Measurements from ENCODE around the gene TCEA2. TPM values are rescaled to one million over a fixed set of nuclear protein-coding genes. Genes with fewer than 3 reads are reported as not detected.

TCEA2 gene
- total RNA-seq, 2 donors from 2014 or later: 45.0 to 69.5 TPM

DNA sequence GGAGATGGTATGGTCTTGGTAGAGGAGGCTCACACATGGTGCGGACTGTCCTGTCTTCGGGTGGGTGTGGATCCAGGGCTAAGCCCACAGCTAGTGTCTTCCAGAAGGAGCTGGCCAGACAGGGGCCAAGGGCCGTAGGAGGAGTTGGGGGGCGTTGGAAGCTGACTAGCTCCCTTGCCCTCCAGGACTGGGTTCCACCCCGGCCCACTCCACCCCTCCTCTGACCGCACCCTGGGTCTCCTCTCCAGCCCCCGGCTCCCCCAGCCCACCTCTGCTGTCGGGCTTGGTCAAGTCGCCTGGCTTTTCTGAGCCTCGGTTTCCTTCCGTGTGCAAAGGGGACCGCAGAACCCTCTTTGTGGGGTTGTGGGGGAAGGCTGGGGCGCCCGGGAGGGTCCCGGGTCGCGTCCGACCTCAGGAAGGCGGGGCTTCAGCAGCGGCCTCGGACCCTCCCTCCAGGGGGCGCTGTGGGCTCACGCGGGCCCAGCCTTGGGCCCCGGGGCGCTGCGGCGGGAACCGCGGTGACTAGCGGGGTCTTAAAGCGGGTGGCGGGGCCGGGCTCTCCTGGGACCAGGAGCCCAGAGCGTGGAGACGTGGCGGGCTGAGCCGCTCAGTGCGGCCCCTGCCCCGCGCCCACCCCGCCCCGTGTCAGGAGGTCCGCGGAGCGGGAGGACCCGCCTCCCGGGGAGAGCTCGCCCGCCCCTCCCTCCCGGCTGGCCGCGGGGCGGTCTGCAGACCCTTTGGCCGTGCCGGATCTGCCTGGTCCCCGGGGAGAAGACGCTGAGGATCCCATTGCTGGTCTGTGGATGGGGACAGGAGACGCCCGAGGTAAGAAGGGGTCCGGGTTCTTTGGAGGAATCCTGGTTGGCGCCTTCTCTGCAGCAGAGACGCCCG lies 39.0 kb downstream of the TCEA2 start:
- H3K27me3 ChIP-seq (replicated peaks; ENCODE audit: insufficient read depth): peaks cover 3% of the 10 kb centered on the region
- intact Hi-C loops (cut with DNase I): no loop called here
- peak overlapping the region; percentile 31 to 41 for H3K4me3 ChIP-seq
- WGBS: 12% methylated on average over 49 of the region's 64 CpGs
- H3K36me3 ChIP-seq: no peaks in the 10 kb centered on the region
- no peak overlapping the region for H3K27ac ChIP-seq
- DNase-seq (ENCODE audit: low spot score): peak; percentile 29
- H3K9me3 ChIP-seq: no peaks in the 10 kb centered on the region
- H3K4me1 ChIP-seq (replicated peaks): peaks cover 4% of the 10 kb centered on the region
- no peak for TF ChIP-seq POLR2A (IDR thresholded peaks at IDR 0.05)
- TF ChIP-seq, protein P1, sequence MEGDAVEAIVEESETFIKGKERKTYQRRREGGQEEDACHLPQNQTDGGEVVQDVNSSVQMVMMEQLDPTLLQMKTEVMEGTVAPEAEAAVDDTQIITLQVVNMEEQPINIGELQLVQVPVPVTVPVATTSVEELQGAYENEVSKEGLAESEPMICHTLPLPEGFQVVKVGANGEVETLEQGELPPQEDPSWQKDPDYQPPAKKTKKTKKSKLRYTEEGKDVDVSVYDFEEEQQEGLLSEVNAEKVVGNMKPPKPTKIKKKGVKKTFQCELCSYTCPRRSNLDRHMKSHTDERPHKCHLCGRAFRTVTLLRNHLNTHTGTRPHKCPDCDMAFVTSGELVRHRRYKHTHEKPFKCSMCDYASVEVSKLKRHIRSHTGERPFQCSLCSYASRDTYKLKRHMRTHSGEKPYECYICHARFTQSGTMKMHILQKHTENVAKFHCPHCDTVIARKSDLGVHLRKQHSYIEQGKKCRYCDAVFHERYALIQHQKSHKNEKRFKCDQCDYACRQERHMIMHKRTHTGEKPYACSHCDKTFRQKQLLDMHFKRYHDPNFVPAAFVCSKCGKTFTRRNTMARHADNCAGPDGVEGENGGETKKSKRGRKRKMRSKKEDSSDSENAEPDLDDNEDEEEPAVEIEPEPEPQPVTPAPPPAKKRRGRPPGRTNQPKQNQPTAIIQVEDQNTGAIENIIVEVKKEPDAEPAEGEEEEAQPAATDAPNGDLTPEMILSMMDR (IDR thresholded peaks at IDR 0.05): peak; percentile 42 to 58 (median 56)

DNA sequence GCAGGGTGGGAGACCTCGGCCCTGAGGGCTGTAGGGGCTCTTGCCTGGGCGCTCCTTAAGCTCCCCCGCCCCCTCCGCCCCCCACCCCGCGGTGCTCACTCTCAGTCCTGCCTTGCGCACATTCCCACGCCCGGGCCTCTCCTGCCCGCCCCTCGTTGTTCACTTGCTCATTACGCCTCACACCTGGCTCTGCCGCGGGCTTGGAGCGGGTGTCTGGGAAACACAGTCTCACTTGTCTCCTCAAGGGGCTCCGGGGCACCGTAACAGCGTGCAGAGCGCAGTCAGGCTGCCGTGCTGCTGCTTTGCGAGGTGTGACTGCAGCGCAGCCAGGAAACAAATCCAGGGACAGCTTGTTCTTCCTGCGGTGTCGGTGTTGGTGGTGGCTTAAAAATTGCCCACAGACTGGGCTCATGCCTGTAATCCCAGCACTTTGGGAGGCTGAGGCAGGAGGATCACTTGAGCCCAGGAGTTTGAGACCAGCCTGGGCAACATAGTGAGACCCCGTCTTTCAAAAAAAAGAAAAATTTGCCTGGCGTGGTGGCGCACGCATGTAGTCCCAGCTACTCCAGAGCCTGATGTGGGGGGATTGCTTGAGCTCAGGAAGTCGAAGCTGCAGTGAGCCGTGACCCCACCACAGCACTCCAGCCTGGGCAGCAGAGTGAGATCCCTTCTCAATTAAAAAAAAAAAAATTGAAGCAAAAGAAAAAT lies 39.8 kb downstream of the TCEA2 start:
- no peak for DNase-seq (ENCODE audit: low spot score)
- no peak for TF ChIP-seq POLR2A (IDR thresholded peaks at IDR 0.05)
- TF ChIP-seq POLR2AphosphoS5 (IDR thresholded peaks at IDR 0.05): no peak
- TF ChIP-seq, protein P1 (IDR thresholded peaks at IDR 0.05): no peak
- no peaks in the 10 kb centered on the region for H3K36me3 ChIP-seq
- 19% methylated on average over 30 of the region's 30 CpGs for WGBS
- peaks cover 4% of the 10 kb centered on the region for H3K4me1 ChIP-seq (replicated peaks)
- intact Hi-C loops (cut with DNase I): no loop called here
- H3K27me3 ChIP-seq (replicated peaks; ENCODE audit: insufficient read depth): peaks cover 3% of the 10 kb centered on the region
- no peaks in the 10 kb centered on the region for H3K9me3 ChIP-seq
- peak overlapping the region; percentile 31 to 41 for H3K4me3 ChIP-seq
- no peak overlapping the region for H3K27ac ChIP-seq

DNA sequence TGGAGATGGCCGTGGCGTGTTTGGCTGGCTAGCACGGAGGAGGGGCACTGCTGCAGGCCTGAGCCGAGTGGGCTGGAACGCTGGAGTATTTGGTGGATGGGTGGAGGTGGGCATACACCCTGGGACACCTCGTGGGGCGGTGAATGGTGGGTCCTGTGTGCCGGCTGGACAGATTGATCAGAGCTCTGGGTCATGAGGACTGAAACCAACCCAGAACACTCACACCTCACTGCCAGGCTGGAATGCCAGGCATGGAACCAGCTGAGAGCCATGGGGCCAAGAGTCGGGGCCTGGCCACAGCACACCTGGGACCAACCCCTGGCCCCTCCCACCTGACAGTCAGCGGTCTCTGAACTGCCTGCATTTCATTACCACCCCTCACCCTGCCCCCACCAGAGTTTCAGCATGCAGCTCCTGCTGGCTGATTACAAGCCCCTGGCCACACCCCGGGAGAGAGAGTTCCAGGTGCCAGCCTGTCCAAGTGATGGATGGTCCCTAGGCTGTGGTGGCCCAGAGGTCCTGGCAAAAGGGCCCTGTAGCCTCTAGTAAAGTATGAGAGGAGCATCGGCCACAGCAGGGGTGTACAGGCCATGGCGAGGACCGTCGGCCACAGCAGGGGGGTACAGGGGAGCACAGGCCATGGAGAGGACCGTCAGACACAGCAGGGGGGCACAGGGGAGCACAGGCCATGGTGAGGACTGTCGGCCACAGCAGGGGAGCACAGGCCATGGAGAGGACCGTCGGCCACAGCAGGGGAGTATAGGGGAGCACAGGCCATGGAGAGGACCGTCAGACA lies 41.1 kb downstream of the TCEA2 start:
- no peak overlapping the region for H3K4me3 ChIP-seq
- no peaks in the 10 kb centered on the region for H3K9me3 ChIP-seq
- peaks cover 3% of the 10 kb centered on the region for H3K27me3 ChIP-seq (replicated peaks; ENCODE audit: insufficient read depth)
- H3K4me1 ChIP-seq (replicated peaks): peaks cover 4% of the 10 kb centered on the region
- WGBS: 72% methylated on average over 20 of the region's 20 CpGs
- TF ChIP-seq, protein P1 (IDR thresholded peaks at IDR 0.05): no peak
- no peak for DNase-seq (ENCODE audit: low spot score)
- intact Hi-C loops (cut with DNase I): no loop called here
- no peaks in the 10 kb centered on the region for H3K36me3 ChIP-seq
- no peak overlapping the region for H3K27ac ChIP-seq

DNA sequence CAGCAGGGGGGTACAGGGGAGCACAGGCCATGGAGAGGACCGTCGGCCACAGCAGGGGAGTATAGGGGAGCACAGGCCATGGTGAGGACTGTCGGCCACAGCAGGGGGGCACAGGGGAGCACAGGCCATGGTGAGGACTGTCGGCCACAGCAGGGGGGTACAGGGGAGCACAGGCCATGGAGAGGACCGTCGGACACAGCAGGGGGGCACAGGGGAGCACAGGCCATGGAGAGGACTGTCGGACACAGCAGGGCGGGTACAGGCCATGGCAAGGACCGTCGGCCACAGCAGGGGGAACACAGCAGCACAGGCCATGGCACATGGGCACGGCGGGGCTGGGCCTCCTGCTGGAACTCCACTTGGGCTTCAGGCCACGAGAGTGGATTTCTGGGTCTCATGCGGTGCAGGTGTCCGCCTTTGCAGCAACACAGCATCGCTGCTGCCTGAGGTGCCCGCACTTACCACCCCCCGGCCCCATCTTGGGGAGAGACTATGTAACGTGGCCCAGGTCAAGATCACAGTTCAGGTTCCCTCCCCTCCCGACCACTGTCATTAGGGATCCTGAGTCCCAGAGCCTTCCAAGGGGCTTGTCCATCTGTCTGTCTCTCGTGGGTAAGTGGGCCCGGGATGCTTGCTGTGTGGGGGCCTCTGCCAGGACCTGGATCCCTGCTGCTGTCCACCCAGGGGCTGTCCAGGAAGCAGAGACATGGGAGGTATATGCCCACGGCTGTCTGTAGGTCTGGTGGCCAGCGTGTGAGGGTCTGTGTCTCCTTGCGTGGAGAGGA lies 41.9 kb downstream of the TCEA2 start:
- no peak for DNase-seq (ENCODE audit: low spot score)
- TF ChIP-seq POLR2A (IDR thresholded peaks at IDR 0.05) (no peak), POLR2AphosphoS5 (IDR thresholded peaks at IDR 0.05) (no peak)
- TF ChIP-seq, protein P1 (IDR thresholded peaks at IDR 0.05): no peak
- intact Hi-C loops (cut with DNase I): no loop called here
- Histone ChIP-seq H3K27me3 (replicated peaks; ENCODE audit: insufficient read depth) (peaks cover 3% of the 10 kb centered on the region), H3K4me3 (no peak overlapping the region), H3K27ac (no peak overlapping the region), H3K9me3 (no peaks in the 10 kb centered on the region), H3K36me3 (no peaks in the 10 kb centered on the region), H3K4me1 (replicated peaks) (peaks cover 4% of the 10 kb centered on the region)
- 88% methylated on average over 25 of the region's 25 CpGs for WGBS

All from prostate gland (tissue), 2 donors.